ENCODE measurements around the gene ZZZ3.

DNA sequence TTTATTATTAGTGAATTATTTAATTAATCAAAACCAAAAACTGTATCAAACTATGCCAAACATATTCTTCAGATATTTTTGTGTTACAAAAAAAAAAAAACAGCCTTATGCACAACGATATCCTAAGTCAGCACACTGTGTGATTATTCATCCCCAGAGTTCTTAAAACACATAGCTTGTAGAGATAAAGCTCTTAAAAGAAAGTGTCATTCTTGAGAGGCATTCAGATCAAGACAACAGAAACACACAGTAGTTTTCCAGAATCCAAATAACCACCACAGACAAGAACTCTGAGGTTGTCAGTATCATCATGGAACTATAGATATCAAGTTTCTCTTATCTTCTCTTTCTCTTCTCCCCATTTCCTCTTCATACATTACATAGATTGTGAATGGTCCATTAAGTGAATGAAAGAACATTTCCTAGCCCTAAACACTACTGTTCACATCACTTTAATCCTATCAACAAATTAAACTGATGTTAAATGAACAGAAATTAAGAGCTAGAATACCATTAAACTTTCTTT lies 13.5 kb downstream of the ZZZ3 start:
- TF ChIP-seq, protein P1, sequence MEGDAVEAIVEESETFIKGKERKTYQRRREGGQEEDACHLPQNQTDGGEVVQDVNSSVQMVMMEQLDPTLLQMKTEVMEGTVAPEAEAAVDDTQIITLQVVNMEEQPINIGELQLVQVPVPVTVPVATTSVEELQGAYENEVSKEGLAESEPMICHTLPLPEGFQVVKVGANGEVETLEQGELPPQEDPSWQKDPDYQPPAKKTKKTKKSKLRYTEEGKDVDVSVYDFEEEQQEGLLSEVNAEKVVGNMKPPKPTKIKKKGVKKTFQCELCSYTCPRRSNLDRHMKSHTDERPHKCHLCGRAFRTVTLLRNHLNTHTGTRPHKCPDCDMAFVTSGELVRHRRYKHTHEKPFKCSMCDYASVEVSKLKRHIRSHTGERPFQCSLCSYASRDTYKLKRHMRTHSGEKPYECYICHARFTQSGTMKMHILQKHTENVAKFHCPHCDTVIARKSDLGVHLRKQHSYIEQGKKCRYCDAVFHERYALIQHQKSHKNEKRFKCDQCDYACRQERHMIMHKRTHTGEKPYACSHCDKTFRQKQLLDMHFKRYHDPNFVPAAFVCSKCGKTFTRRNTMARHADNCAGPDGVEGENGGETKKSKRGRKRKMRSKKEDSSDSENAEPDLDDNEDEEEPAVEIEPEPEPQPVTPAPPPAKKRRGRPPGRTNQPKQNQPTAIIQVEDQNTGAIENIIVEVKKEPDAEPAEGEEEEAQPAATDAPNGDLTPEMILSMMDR (IDR thresholded peaks at IDR 0.05): no peak
- TF ChIP-seq EZH2 (IDR thresholded peaks at IDR 0.05; ENCODE audit: borderline replicate concordance, insufficient read depth, low read depth, low read length, poor library complexity, severe bottlenecking): no peak

All from B cell (primary cell).